K562 (cell line): ENCODE results near the gene TMIGD3. TPM values are rescaled to one million over a fixed set of nuclear protein-coding genes. Genes with fewer than 3 reads are reported as not detected.

ENCODE experiments used
- ATAC-seq: fragments of 200-7000 bp; cut with Tn5 transposase; 3 replicates; pipeline ENCODE4 v1.9.1; 2020; ENCODE audit warnings: moderate library complexity
- BruUV-seq: library from RNA; stranded (reverse); fragments of 400-500 nt; replicated peaks from 2 replicates; lab custom pipeline; 2021; lab: Mats Ljungman, UMichigan
- CTCF ChIA-PET: fragments of 300-600 bp; formaldehyde crosslinking; extraction: SDS; loops from one replicate; lab custom pipeline; 2021; ENCODE audit warnings: low intra/inter-chr PET ratio; lab: Yijun Ruan, JAX
- POLR2A ChIA-PET: fragments of 300-600, 350-650 bp; sonication (Branson Sonifier 250); formaldehyde crosslinking; extraction: SDS; loops from one replicate; lab custom pipeline; 2021; ENCODE audit warnings: antibody characterized with exemption, inconsistent platforms; lab: Yijun Ruan, JAX
- DNase-seq, 4 experiments: peaks; one replicate each; pipeline versions ENCODE4 v3.0.0 to v3.0.0-alpha.2; 2011 to 2018; ENCODE audit warnings: low spot score in 3 of 4, mixed read lengths in 3 of 4; ENCODE audit errors: extremely low read depth in 1 of 4
- FAIRE-seq: peaks from 2 replicates; lab custom pipeline; 2011; peaks lifted over from hg19 to GRCh38; lab: Jason Lieb, UNC
- H2AFZ ChIP-seq: 2 replicates; pipeline ENCODE4 v1.6.0; 2011; ENCODE audit warnings: low read depth, low read length, control low read depth, inconsistent platforms
- H3K27ac ChIP-seq: fragments of 200-600 bp; 3 replicates; pipeline ENCODE4 v1.8.0; 2011; ENCODE audit warnings: low read depth, mild to moderate bottlenecking, control low read depth, inconsistent platforms, low read length, moderate library complexity, mixed read lengths; ENCODE audit errors: extremely low read depth
- H3K27me3 ChIP-seq, 2 experiments: fragments of 300-600 bp in 1 of 2; 2 replicates in 1 of 2; 3 replicates in 1 of 2; pipeline versions ENCODE4 v1.6.0 to v1.8.0; 2011; ENCODE audit warnings: inconsistent platforms in 2 of 2, low read length in 2 of 2, mild to moderate bottlenecking in 1 of 2, mixed read lengths in 1 of 2, moderate library complexity in 1 of 2; ENCODE audit not compliant: control insufficient read depth in 2 of 2, insufficient read depth in 2 of 2
- H3K36me3 ChIP-seq: fragments of 300-600 bp; 3 replicates; pipeline ENCODE4 v1.8.0; 2011; ENCODE audit warnings: mild to moderate bottlenecking, low read length, inconsistent platforms; ENCODE audit not compliant: control insufficient read depth, insufficient read depth
- H3K4me1 ChIP-seq, 2 experiments: fragments of 200-600 bp in 1 of 2; replicated peaks in 1 of 2; 2 replicates in 1 of 2; 3 replicates in 1 of 2; pipeline versions ENCODE4 v1.5.1 to v1.8.0; 2011; ENCODE audit warnings: inconsistent platforms in 2 of 2, low read length in 2 of 2, mild to moderate bottlenecking in 1 of 2, mixed read lengths in 1 of 2, moderate library complexity in 1 of 2; ENCODE audit not compliant: control insufficient read depth in 2 of 2, insufficient read depth in 2 of 2
- H3K4me2 ChIP-seq: 2 replicates; pipeline ENCODE4 v1.6.1; 2011; ENCODE audit warnings: low read length, control low read depth, inconsistent platforms, mixed read lengths; ENCODE audit not compliant: insufficient read depth
- H3K4me3 ChIP-seq: fragments of 200-600 bp; sonication (generic), shearing (Covaris generic); 2 replicates; pipeline ENCODE4 v1.5.1; 2016; ENCODE audit warnings: control low read depth, inconsistent platforms
- H3K79me2 ChIP-seq: fragments of 200-600 bp; 3 replicates; pipeline ENCODE4 v1.8.0; 2011; ENCODE audit warnings: low read length, inconsistent platforms; ENCODE audit not compliant: control insufficient read depth, insufficient read depth
- H3K9ac ChIP-seq, 2 experiments: 2 replicates each; pipeline versions ENCODE4 v1.6.0 to v1.6.1; 2011; ENCODE audit warnings: low read depth in 2 of 2, low read length in 2 of 2, control low read depth in 1 of 2, inconsistent platforms in 1 of 2, mild to moderate bottlenecking in 1 of 2, mixed read lengths in 1 of 2; ENCODE audit not compliant: insufficient read depth in 1 of 2
- H3K9me1 ChIP-seq: one replicate; pipeline ENCODE4 v1.6.0; 2011; ENCODE audit warnings: inconsistent platforms, mild to moderate bottlenecking, low read length, moderate library complexity; ENCODE audit not compliant: control insufficient read depth, insufficient read depth
- H3K9me3 ChIP-seq: replicated peaks from 2 replicates; pipeline ENCODE4 v1.5.1; 2011; ENCODE audit warnings: low read depth, low read length, inconsistent platforms; ENCODE audit not compliant: control insufficient read depth, insufficient read depth
- H4K20me1 ChIP-seq: replicated peaks from 2 replicates; pipeline ENCODE4 v1.6.1; 2011; ENCODE audit warnings: low read length, inconsistent platforms, mixed read lengths; ENCODE audit not compliant: control insufficient read depth, insufficient read depth
- ELF1 ChIP-seq: fragments of 200-800 bp; sonication (Bioruptor generic); IDR thresholded peaks from 2 replicates; pipeline ENCODE4 v1.6.1; 2016; ENCODE audit warnings: missing genetic modification characterization, missing compliant biosample characterization
- LCOR ChIP-seq: sonication (generic); formaldehyde crosslinking; IDR thresholded peaks from 2 replicates; pipeline ENCODE4 v1.8.0; 2022; ENCODE audit warnings: mild to moderate bottlenecking, missing genetic modification reagents
- SIX5 ChIP-seq, 2 experiments: IDR thresholded peaks; 2 replicates each; pipeline ENCODE4 v1.6.1; 2011; ENCODE audit warnings: low read length in 2 of 2, borderline replicate concordance in 1 of 2, low read depth in 1 of 2, mild to moderate bottlenecking in 1 of 2, moderate library complexity in 1 of 2; ENCODE audit not compliant: insufficient read depth in 1 of 2
- SMAD2 ChIP-seq: fragments of 150-350 bp; IDR thresholded peaks from 2 replicates; pipeline ENCODE4 v1.6.1; 2014; ENCODE audit warnings: low read depth, mild to moderate bottlenecking, low read length
- TRIM28 ChIP-seq: fragments of 450-650 bp; IDR thresholded peaks from 2 replicates; pipeline ENCODE4 v1.6.1; 2017
- ZBED1 ChIP-seq: IDR thresholded peaks from 2 replicates; pipeline ENCODE4 v1.6.1; 2014
- ZKSCAN1 ChIP-seq: fragments of 150-350 bp; IDR thresholded peaks from 2 replicates; pipeline ENCODE4 v1.6.1; 2016; ENCODE audit warnings: low read depth, low read length
- ZNF589 ChIP-seq: fragments of 200-800 bp; sonication (Bioruptor generic); IDR thresholded peaks from 2 replicates; pipeline ENCODE4 v1.6.1; 2016; ENCODE audit warnings: low read depth, missing genetic modification characterization, missing compliant biosample characterization
- WGBS: fragments of 100-300 bp; shearing (Covaris generic); methylation state at CpG from one replicate; pipeline ENCODE4 v1.1.6; 2016; ENCODE audit warnings: low coverage, mixed read lengths; ENCODE audit not compliant: insufficient coverage; ENCODE audit errors: missing lambda C conversion rate; 5-methylcytosine and 5-hydroxymethylcytosine counted together
- in situ Hi-C: fragments of 300-500 bp; cut with MboI; formaldehyde crosslinking; loops from 4 replicates; pipeline ENCODE4 v1.15.0; 2018; ENCODE audit warnings: inconsistent platforms, mixed read lengths
- intact Hi-C: fragments of 100-400 bp; cut with micrococcal nuclease; formaldehyde crosslinking; loops from 2 replicates; pipeline ENCODE4 v1.14.2; 2022
- polyA plus RNA-seq, 8 experiments: library from polyadenylated mRNA; depleted of rRNA in 4 of 8; stranded (reverse) in 5 of 8; unstranded in 3 of 8; fragments of >200 nt; fragmentation: Nextera tagmentation in 2 of 8; fragmentation: Illumina TruSeq in 1 of 8; extraction: Ambion mirVana in 2 of 8; extraction: Trizol in 1 of 8; gene quantifications; 2 replicates each; pipeline versions ENCODE4 v1.2.1 to v1.2.3, GENCODE V29; 2011 to 2014; ENCODE audit warnings: inconsistent platforms in 1 of 8, missing spikeins in 1 of 8
- total RNA-seq, 7 experiments: library from RNA; depleted of rRNA in 6 of 7; stranded (reverse); fragments of >200 nt in 6 of 7; fragmentation: Illumina TruSeq in 2 of 7; extraction: Trizol in 2 of 7; gene quantifications; 2 replicates each; pipeline versions ENCODE4 v1.2.1 to v1.2.3, GENCODE V29; 2011 to 2021; ENCODE audit warnings: low replicate concordance in 1 of 7
- TF ChIP-seq, protein P1 (sequence below): fragments of 450-650 bp; IDR thresholded peaks from 2 replicates; pipeline ENCODE4 v1.7.0; 2016; ENCODE audit warnings: borderline replicate concordance

TMIGD3 gene
- total and polyA plus RNA-seq, 9 of the 15 experiments (the other 6 are each of a cell fraction or from before 2014, with no cell fraction given), result 0.11 to 0.13 (median 0.11) TPM; not detected in 6

DNA sequence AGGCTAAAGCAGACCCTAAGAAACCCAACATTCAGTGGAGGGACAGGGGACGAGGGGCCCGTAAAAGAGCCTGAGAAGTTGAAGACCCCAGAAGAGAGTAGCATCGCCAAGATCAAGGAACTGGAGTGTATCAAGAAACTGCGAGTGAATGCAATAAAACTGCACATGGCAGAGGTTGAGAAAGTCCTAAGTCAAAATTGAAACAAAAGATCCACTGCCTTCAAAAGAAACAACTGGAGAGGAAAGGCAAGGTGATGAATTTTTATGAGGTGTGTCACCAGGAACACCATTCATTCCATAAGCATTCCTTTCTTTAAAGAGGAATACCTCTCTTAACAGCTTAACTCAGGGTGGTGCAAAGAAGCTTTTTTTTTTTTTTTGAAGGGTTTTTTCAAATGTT is 38.3 kb upstream of the TMIGD3 start:
- intact Hi-C loops (no loop called here), in situ Hi-C loops (no loop called here)
- no peak overlapping the region for H3K4me2 ChIP-seq
- no peaks in the 10 kb centered on the region for H3K9me3 ChIP-seq
- H3K27ac ChIP-seq, result no peak overlapping the region
- ChIA-PET POLR2A (no interaction called here), CTCF (no interaction called here)
- peaks cover 13 to 15% of the 10 kb centered on the region in 2 experiments; a peak in 4 of 5 replicates for H3K27me3 ChIP-seq
- H4K20me1 ChIP-seq, result no peaks in the 10 kb centered on the region
- WGBS, result 0% methylated on average over 4 of the region's 4 CpGs
- H2AFZ ChIP-seq, result no peak overlapping the region
- no peak for DNase-seq
- H3K4me1 ChIP-seq, result no peaks in the 10 kb centered on the region
- no peak for TF ChIP-seq ELF1
- no peak for TF ChIP-seq ZNF589
- no peak for TF ChIP-seq ZBED1
- no peak for TF ChIP-seq ZKSCAN1
- no peak for TF ChIP-seq SMAD2
- TF ChIP-seq LCOR, result no peak
- TF ChIP-seq SIX5 (IDR thresholded peaks at IDR 0.05; ENCODE audit: borderline replicate concordance in 1 of 2, insufficient read depth in 1 of 2, low read depth in 1 of 2, low read length in 2 of 2), result no peak
- no peak for TF ChIP-seq TRIM28
- TF ChIP-seq, protein P1, sequence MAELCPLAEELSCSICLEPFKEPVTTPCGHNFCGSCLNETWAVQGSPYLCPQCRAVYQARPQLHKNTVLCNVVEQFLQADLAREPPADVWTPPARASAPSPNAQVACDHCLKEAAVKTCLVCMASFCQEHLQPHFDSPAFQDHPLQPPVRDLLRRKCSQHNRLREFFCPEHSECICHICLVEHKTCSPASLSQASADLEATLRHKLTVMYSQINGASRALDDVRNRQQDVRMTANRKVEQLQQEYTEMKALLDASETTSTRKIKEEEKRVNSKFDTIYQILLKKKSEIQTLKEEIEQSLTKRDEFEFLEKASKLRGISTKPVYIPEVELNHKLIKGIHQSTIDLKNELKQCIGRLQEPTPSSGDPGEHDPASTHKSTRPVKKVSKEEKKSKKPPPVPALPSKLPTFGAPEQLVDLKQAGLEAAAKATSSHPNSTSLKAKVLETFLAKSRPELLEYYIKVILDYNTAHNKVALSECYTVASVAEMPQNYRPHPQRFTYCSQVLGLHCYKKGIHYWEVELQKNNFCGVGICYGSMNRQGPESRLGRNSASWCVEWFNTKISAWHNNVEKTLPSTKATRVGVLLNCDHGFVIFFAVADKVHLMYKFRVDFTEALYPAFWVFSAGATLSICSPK, result no peak
- no peak overlapping the region for H3K9ac ChIP-seq
- ATAC-seq, result no peak
- BruUV-seq, result no TSS peak
- no peaks in the 10 kb centered on the region for H3K36me3 ChIP-seq
- no peak for FAIRE-seq
- H3K9me1 ChIP-seq, result no peaks in the 10 kb centered on the region
- H3K79me2 ChIP-seq, result no peaks in the 10 kb centered on the region
- H3K4me3 ChIP-seq, result no peak overlapping the region
